SK-N-SH treated with all-trans-retinoic acid at 6 μM for 48 hours (cell line): ENCODE results near the gene CCNJL.

Experiments used
- ATAC-seq: fragments of 200-7000 bp; cut with Tn5 transposase; 3 replicates; pipeline ENCODE4 v1.9.1; 2020; ENCODE audit warnings: mild to moderate bottlenecking, moderate library complexity
- ARNTL ChIP-seq: fragments of 450-650 bp; formaldehyde crosslinking; IDR thresholded peaks from 2 replicates; pipeline ENCODE4 v1.5.0; 2020; ENCODE audit warnings: low read depth, mild to moderate bottlenecking, moderate library complexity, borderline replicate concordance
- BACH2 ChIP-seq: fragments of 250-450 bp; sonication (Bioruptor Pico); IDR thresholded peaks from 2 replicates; pipeline ENCODE4 v1.9.0; 2021; ENCODE audit warnings: mild to moderate bottlenecking, borderline replicate concordance
- CSDC2 ChIP-seq: fragments of 250-450 bp; sonication (Bioruptor Pico); IDR thresholded peaks from 2 replicates; pipeline ENCODE4 v1.5.0; 2020; ENCODE audit warnings: mild to moderate bottlenecking, moderate library complexity
- ESRRG ChIP-seq: fragments of 250-450 bp; sonication (Bioruptor Pico); IDR thresholded peaks from 2 replicates; pipeline ENCODE4 v1.6.1; 2021; ENCODE audit warnings: mild to moderate bottlenecking
- GLIS3 ChIP-seq: fragments of 250-450 bp; sonication (Bioruptor Pico); IDR thresholded peaks from 2 replicates; pipeline ENCODE4 v1.5.0; 2020; ENCODE audit warnings: mild to moderate bottlenecking, moderate library complexity
- ISL1 ChIP-seq: fragments of 250-450 bp; sonication (Bioruptor Pico); IDR thresholded peaks from 2 replicates; pipeline ENCODE4 v2.1.2; 2022; ENCODE audit warnings: mild to moderate bottlenecking, moderate library complexity
- OSR1 ChIP-seq: fragments of 250-450 bp; sonication (Bioruptor Pico); IDR thresholded peaks from 2 replicates; pipeline ENCODE4 v1.8.0; 2022; ENCODE audit warnings: moderate library complexity, mild to moderate bottlenecking, inconsistent platforms
- PPARA ChIP-seq: fragments of 250-450 bp; sonication (Bioruptor Pico); IDR thresholded peaks from 2 replicates; pipeline ENCODE4 v1.5.0; 2020; ENCODE audit warnings: mild to moderate bottlenecking, borderline replicate concordance
- RARB ChIP-seq: fragments of 250-450 bp; sonication (Bioruptor Pico); IDR thresholded peaks from 2 replicates; pipeline ENCODE4 v1.8.0; 2021; ENCODE audit warnings: mild to moderate bottlenecking, moderate library complexity
- SNAI2 ChIP-seq: fragments of 250-450 bp; sonication (Bioruptor Pico); IDR thresholded peaks from 2 replicates; pipeline ENCODE4 v1.5.0; 2020; ENCODE audit warnings: mild to moderate bottlenecking, moderate library complexity
- TCF4 ChIP-seq: fragments of 250-450 bp; sonication (Bioruptor Pico); IDR thresholded peaks from 2 replicates; pipeline ENCODE4 v1.8.0; 2021; ENCODE audit warnings: mild to moderate bottlenecking, moderate library complexity, borderline replicate concordance
- TOX ChIP-seq: fragments of 250-450 bp; sonication (Bioruptor Pico); IDR thresholded peaks from 2 replicates; pipeline ENCODE4 v1.8.0; 2021; ENCODE audit warnings: mild to moderate bottlenecking, moderate library complexity, borderline replicate concordance
- TSHZ2 ChIP-seq: fragments of 250-450 bp; sonication (Bioruptor Pico); IDR thresholded peaks from 2 replicates; pipeline ENCODE4 v1.5.0; 2020; ENCODE audit warnings: mild to moderate bottlenecking, moderate library complexity
- ZC3H10 ChIP-seq: fragments of 250-450 bp; sonication (Bioruptor Pico); IDR thresholded peaks from 2 replicates; pipeline ENCODE4 v1.5.1; 2021; ENCODE audit warnings: mild to moderate bottlenecking, moderate library complexity
- ZFP3 ChIP-seq: fragments of 250-450 bp; sonication (Bioruptor Pico); IDR thresholded peaks from 2 replicates; pipeline ENCODE4 v1.5.0; 2020; ENCODE audit warnings: mild to moderate bottlenecking, moderate library complexity
- ZFP30 ChIP-seq: fragments of 450-650 bp; formaldehyde crosslinking; IDR thresholded peaks from 2 replicates; pipeline ENCODE4 v1.5.0; 2022; ENCODE audit warnings: mild to moderate bottlenecking, moderate library complexity
- ZNF565 ChIP-seq: fragments of 450-650 bp; formaldehyde crosslinking; conservative IDR thresholded peaks from 2 replicates; pipeline ENCODE4 v1.5.0; 2020; ENCODE audit warnings: low read depth, mild to moderate bottlenecking, moderate library complexity
- ZNF8 ChIP-seq: fragments of 450-650 bp; formaldehyde crosslinking; IDR thresholded peaks from 2 replicates; pipeline ENCODE4 v1.5.0; 2020; ENCODE audit warnings: mild to moderate bottlenecking, moderate library complexity
- TF ChIP-seq, protein P1 (sequence below): fragments of 250-450 bp; sonication (Bioruptor Pico); IDR thresholded peaks from 2 replicates; pipeline ENCODE4 v1.5.1; 2020; ENCODE audit warnings: low read depth, mild to moderate bottlenecking, moderate library complexity
- TF ChIP-seq, protein P2 (sequence below): fragments of 250-450 bp; sonication (Bioruptor Pico); IDR thresholded peaks from 2 replicates; pipeline ENCODE4 v1.5.1; 2021; ENCODE audit warnings: mild to moderate bottlenecking, moderate library complexity
- TF ChIP-seq, protein P3 (sequence below): fragments of 250-450 bp; sonication (Bioruptor Pico); IDR thresholded peaks from 2 replicates; pipeline ENCODE4 v1.8.0; 2020; ENCODE audit warnings: mild to moderate bottlenecking, moderate library complexity, borderline replicate concordance

Gene CCNJL

GRCh38 chr5:160310552-160311295, 1.6 kb downstream of the CCNJL start:
- ATAC-seq: no peak
- TF ChIP-seq ARNTL (CRISPR knock-in tag) (no peak), CSDC2 (no peak), BACH2 (no peak), RARB (CRISPR knock-in tag) (no peak), ZFP3 (CRISPR knock-in tag) (no peak), SNAI2 (CRISPR knock-in tag) (no peak), ESRRG (no peak), ZNF565 (CRISPR knock-in tag) (no peak), TSHZ2 (CRISPR knock-in tag) (no peak), GLIS3 (CRISPR knock-in tag) (no peak)
- TF ChIP-seq, protein P1, sequence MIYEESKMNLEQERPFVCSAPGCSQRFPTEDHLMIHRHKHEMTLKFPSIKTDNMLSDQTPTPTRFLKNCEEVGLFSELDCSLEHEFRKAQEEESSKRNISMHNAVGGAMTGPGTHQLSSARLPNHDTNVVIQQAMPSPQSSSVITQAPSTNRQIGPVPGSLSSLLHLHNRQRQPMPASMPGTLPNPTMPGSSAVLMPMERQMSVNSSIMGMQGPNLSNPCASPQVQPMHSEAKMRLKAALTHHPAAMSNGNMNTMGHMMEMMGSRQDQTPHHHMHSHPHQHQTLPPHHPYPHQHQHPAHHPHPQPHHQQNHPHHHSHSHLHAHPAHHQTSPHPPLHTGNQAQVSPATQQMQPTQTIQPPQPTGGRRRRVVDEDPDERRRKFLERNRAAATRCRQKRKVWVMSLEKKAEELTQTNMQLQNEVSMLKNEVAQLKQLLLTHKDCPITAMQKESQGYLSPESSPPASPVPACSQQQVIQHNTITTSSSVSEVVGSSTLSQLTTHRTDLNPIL (CRISPR knock-in tag): no peak
- TF ChIP-seq, protein P2, sequence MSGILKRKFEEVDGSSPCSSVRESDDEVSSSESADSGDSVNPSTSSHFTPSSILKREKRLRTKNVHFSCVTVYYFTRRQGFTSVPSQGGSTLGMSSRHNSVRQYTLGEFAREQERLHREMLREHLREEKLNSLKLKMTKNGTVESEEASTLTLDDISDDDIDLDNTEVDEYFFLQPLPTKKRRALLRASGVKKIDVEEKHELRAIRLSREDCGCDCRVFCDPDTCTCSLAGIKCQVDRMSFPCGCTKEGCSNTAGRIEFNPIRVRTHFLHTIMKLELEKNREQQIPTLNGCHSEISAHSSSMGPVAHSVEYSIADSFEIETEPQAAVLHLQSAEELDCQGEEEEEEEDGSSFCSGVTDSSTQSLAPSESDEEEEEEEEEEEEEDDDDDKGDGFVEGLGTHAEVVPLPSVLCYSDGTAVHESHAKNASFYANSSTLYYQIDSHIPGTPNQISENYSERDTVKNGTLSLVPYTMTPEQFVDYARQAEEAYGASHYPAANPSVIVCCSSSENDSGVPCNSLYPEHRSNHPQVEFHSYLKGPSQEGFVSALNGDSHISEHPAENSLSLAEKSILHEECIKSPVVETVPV (CRISPR knock-in tag): no peak

DNA sequence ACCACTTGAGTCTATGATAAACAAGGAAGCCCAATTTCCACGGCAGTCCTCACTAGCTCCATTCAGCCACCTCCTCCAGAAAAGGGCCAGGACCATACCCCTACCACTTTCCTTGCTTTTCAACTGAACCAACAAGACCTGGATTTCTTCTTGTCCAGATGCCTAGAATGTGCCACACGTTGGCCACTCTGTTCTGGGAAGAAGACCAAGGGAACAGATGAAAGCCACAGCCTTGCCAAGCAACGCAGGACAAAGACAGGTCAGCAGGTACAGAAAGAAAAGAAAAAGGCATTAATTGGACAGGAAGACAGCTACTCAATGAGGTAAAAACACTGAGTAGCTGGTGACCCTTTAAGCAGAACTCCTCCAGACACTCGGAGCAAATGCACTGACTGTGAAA, 2.2 kb downstream of the CCNJL start:
- no peak for TF ChIP-seq PPARA
- no peak for TF ChIP-seq BACH2
- no peak for TF ChIP-seq ISL1 (CRISPR knock-in tag)
- no peak for TF ChIP-seq ZC3H10 (CRISPR knock-in tag)
- no peak for TF ChIP-seq ESRRG
- TF ChIP-seq, protein P2 (CRISPR knock-in tag): no peak
- no peak for TF ChIP-seq ZFP30 (CRISPR knock-in tag)
- TF ChIP-seq GLIS3 (CRISPR knock-in tag): no peak
- TF ChIP-seq, protein P3, sequence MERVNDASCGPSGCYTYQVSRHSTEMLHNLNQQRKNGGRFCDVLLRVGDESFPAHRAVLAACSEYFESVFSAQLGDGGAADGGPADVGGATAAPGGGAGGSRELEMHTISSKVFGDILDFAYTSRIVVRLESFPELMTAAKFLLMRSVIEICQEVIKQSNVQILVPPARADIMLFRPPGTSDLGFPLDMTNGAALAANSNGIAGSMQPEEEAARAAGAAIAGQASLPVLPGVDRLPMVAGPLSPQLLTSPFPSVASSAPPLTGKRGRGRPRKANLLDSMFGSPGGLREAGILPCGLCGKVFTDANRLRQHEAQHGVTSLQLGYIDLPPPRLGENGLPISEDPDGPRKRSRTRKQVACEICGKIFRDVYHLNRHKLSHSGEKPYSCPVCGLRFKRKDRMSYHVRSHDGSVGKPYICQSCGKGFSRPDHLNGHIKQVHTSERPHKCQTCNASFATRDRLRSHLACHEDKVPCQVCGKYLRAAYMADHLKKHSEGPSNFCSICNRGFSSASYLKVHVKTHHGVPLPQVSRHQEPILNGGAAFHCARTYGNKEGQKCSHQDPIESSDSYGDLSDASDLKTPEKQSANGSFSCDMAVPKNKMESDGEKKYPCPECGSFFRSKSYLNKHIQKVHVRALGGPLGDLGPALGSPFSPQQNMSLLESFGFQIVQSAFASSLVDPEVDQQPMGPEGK (CRISPR knock-in tag): no peak
- TF ChIP-seq ARNTL (CRISPR knock-in tag): no peak
- no peak for TF ChIP-seq TOX
- no peak for TF ChIP-seq ZNF565 (CRISPR knock-in tag)
- TF ChIP-seq, protein P1 (CRISPR knock-in tag): no peak
- ATAC-seq: no peak

DNA sequence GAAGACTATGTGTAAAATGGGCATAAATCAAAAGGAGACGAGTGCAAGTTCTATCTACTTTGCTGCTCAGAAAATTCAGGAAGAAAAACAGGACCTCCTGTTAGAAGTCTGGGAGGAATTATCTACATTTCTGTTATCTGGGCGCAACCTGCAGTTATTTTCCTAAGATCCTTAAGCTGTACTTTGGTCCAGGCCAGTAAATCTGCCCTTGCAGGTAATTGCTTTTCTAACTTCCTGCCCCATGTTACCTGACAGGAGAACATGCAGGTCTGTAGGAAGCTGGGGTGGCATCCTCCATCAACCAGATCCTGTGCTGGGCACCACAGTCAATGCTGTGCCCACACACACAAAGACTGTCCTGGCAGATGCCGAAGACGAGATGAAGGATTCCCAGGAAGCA, 5.7 kb downstream of the CCNJL start:
- no peak for ATAC-seq
- no peak for TF ChIP-seq PPARA
- TF ChIP-seq ISL1 (CRISPR knock-in tag): no peak
- TF ChIP-seq SNAI2 (CRISPR knock-in tag): no peak
- TF ChIP-seq ZNF565 (CRISPR knock-in tag): no peak
- no peak for TF ChIP-seq ESRRG
- no peak for TF ChIP-seq OSR1 (CRISPR knock-in tag)
- no peak for TF ChIP-seq ZNF8 (CRISPR knock-in tag)
- TF ChIP-seq, protein P2 (CRISPR knock-in tag): no peak
- TF ChIP-seq TSHZ2 (CRISPR knock-in tag): no peak
- no peak for TF ChIP-seq BACH2
- no peak for TF ChIP-seq TCF4 (CRISPR knock-in tag)
- TF ChIP-seq ARNTL (CRISPR knock-in tag): no peak
- no peak for TF ChIP-seq RARB (CRISPR knock-in tag)
